ENCODE measurements around the gene TRPM3. TPM values are rescaled to one million over a fixed set of nuclear protein-coding genes. Genes with fewer than 3 reads are reported as not detected.

Gene TRPM3
- total RNA-seq, 1 donor from 2014 or later, result not detected

DNA sequence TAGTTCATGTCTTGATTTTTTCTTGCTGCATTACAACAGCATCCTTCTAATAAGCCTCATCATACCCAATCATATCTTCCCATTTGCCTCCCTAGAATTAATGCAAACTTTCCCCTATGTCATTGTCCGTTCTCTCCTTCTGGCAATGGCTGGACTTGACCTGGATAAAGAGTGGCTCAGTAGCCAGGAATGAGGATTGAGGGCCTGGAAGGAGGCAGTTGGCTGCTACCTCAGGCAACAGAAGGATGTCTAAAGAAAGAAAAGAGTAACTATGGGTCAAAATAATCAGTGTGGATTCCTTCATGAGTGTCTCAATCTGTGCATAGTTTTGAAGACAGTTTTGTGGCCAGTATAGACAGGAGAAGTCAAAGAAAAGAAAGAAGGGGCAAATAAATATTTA lies 209.6 kb downstream of the TRPM3 start:
- TF ChIP-seq, protein P1, sequence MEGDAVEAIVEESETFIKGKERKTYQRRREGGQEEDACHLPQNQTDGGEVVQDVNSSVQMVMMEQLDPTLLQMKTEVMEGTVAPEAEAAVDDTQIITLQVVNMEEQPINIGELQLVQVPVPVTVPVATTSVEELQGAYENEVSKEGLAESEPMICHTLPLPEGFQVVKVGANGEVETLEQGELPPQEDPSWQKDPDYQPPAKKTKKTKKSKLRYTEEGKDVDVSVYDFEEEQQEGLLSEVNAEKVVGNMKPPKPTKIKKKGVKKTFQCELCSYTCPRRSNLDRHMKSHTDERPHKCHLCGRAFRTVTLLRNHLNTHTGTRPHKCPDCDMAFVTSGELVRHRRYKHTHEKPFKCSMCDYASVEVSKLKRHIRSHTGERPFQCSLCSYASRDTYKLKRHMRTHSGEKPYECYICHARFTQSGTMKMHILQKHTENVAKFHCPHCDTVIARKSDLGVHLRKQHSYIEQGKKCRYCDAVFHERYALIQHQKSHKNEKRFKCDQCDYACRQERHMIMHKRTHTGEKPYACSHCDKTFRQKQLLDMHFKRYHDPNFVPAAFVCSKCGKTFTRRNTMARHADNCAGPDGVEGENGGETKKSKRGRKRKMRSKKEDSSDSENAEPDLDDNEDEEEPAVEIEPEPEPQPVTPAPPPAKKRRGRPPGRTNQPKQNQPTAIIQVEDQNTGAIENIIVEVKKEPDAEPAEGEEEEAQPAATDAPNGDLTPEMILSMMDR (IDR thresholded peaks at IDR 0.05), result no peak
- ATAC-seq (ENCODE audit: low read depth) (no peak), DNase-seq (no peak)
- no peaks in the 10 kb centered on the region for H3K27me3 Mint-ChIP-seq
- ChIA-PET CTCF (no interaction called here), POLR2A (no interaction called here)
- no peaks in the 10 kb centered on the region for H3K9me3 Mint-ChIP-seq
- H3K36me3 Mint-ChIP-seq (ENCODE audit: low read depth), result no peaks in the 10 kb centered on the region
- no peak overlapping the region for H3K27ac Mint-ChIP-seq
- intact Hi-C loops (cut with micrococcal nuclease), result no loop called here
- H3K4me3 Mint-ChIP-seq, result no peak overlapping the region
- no peaks in the 10 kb centered on the region for H3K4me1 Mint-ChIP-seq

DNA sequence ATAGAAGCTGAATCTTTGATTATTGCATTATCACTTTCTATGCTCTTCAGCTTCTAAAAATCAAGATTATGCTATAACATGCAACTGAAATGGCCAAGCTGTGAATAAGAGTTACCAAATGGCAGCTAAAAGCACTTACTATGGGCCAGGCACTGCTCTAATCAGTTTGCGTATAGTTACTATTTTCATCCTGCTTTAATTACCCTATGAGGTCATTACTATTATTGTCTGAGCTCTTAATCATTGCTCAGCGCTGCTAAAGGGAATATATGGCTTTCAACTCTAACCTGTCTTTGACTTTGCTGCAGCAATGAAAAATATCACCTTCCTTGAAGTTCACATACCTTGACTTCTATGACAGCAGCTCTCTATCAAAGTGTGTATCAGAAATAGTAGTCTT lies 210.8 kb downstream of the TRPM3 start:
- Mint-ChIP-seq H3K36me3 (ENCODE audit: low read depth) (no peaks in the 10 kb centered on the region), H3K9me3 (no peaks in the 10 kb centered on the region), H3K27me3 (no peaks in the 10 kb centered on the region), H3K4me3 (no peak overlapping the region), H3K4me1 (no peaks in the 10 kb centered on the region), H3K27ac (no peak overlapping the region)
- CTCF ChIA-PET, result no interaction called here
- no peak for DNase-seq
- POLR2A ChIA-PET, result no interaction called here
- ATAC-seq (ENCODE audit: low read depth), result no peak
- intact Hi-C loops (cut with micrococcal nuclease), result no loop called here
- TF ChIP-seq, protein P1 (IDR thresholded peaks at IDR 0.05), result no peak

DNA sequence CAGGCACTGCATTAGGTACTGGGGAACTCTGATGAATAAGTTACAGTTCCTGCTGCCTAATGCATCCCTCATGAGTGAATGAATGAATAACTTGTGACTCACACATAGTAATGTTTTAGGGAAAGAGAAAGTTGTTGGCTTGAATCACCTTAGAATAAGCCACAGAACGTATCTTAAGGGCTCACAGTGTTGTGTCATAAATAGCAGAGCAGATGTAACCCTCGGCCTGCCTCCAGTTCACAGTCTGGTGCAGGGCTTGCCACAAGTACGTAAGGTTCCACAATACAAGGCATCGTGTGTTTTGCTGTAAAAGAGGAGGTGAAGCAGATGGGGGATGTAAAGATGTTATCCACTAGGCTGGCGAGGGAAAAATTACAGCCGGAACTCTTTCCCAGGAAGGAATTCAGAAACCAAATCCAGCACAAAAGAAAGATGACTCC lies 218.7 kb downstream of the TRPM3 start:
- H3K27me3 Mint-ChIP-seq, result no peaks in the 10 kb centered on the region
- ATAC-seq (ENCODE audit: low read depth), result no peak
- H3K9me3 Mint-ChIP-seq, result no peaks in the 10 kb centered on the region
- CTCF ChIA-PET, result no interaction called here
- H3K36me3 Mint-ChIP-seq (ENCODE audit: low read depth), result no peaks in the 10 kb centered on the region
- no peaks in the 10 kb centered on the region for H3K4me1 Mint-ChIP-seq
- no peak overlapping the region for H3K4me3 Mint-ChIP-seq
- no peak for DNase-seq
- POLR2A ChIA-PET, result no interaction called here
- TF ChIP-seq, protein P1 (IDR thresholded peaks at IDR 0.05), result no peak
- intact Hi-C loops (cut with micrococcal nuclease), result no loop called here
- no peak overlapping the region for H3K27ac Mint-ChIP-seq

- Mint-ChIP-seq H3K36me3 (ENCODE audit: low read depth) (no peaks in the 10 kb centered on the region), H3K27ac (no peak overlapping the region), H3K27me3 (no peaks in the 10 kb centered on the region), H3K4me1 (no peaks in the 10 kb centered on the region), H3K9me3 (no peaks in the 10 kb centered on the region), H3K4me3 (no peak overlapping the region)
- CTCF ChIA-PET, result no interaction called here
- ATAC-seq (ENCODE audit: low read depth) (no peak), DNase-seq (no peak)
- POLR2A ChIA-PET, result no interaction called here
- intact Hi-C loops (cut with micrococcal nuclease), result no loop called here
- TF ChIP-seq, protein P1 (IDR thresholded peaks at IDR 0.05), result no peak
These were observed 219.2 kb downstream of the TRPM3 start for GRCh38 chr9:70902171-70902570.

GRCh38 chr9:70901746-70902145 lies 219.7 kb downstream of the TRPM3 start:
- ChIA-PET POLR2A (no interaction called here), CTCF (no interaction called here)
- Mint-ChIP-seq H3K9me3 (no peaks in the 10 kb centered on the region), H3K27me3 (no peaks in the 10 kb centered on the region), H3K36me3 (ENCODE audit: low read depth) (no peaks in the 10 kb centered on the region), H3K4me3 (no peak overlapping the region), H3K4me1 (no peaks in the 10 kb centered on the region), H3K27ac (no peak overlapping the region)
- intact Hi-C loops (cut with micrococcal nuclease), result no loop called here
- ATAC-seq (ENCODE audit: low read depth) (no peak), DNase-seq (no peak)
- TF ChIP-seq, protein P1 (IDR thresholded peaks at IDR 0.05), result no peak

Data from activated B cell treated with CpG ODN at 0.5 μM for 24 hours (primary cell).